SH-SY5Y (cell line): Measurements from ENCODE around the gene CD244.

ENCODE experiments used
- GATA2 ChIP-seq: IDR thresholded peaks from 2 replicates; pipeline ENCODE4 v1.6.1; 2011; ENCODE audit warnings: mild to moderate bottlenecking, low read depth, low read length
- GATA3 ChIP-seq: IDR thresholded peaks from 2 replicates; pipeline ENCODE4 v1.6.1; 2011; ENCODE audit warnings: low read depth, mild to moderate bottlenecking, low read length, moderate library complexity

Gene CD244

GRCh38 chr1:160813215-160813614, 49.5 kb downstream of the CD244 start:
- no peak for TF ChIP-seq GATA3
- no peak for TF ChIP-seq GATA2

GRCh38 chr1:160811147-160811546, 51.5 kb downstream of the CD244 start:
- no peak for TF ChIP-seq GATA2
- no peak for TF ChIP-seq GATA3

DNA sequence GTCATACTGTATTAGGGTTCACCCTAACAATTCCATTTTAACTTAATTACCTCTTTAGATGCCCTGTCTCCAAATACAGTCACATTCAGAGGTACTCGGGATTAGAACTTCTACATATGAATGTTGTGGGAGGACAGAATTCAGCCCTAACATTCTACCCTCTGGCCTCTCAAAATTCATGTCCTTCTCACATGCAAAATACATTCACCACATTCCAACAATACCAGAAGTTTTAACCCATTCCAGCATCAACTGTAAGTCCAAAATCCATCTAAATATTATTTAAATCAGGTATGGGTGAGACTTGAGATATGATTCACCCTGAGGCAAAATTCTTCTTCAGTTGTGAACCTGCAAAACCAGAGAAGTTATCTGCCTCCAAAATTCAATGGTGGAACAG, 52.2 kb downstream of the CD244 start:
- TF ChIP-seq GATA3: no peak
- no peak for TF ChIP-seq GATA2

DNA sequence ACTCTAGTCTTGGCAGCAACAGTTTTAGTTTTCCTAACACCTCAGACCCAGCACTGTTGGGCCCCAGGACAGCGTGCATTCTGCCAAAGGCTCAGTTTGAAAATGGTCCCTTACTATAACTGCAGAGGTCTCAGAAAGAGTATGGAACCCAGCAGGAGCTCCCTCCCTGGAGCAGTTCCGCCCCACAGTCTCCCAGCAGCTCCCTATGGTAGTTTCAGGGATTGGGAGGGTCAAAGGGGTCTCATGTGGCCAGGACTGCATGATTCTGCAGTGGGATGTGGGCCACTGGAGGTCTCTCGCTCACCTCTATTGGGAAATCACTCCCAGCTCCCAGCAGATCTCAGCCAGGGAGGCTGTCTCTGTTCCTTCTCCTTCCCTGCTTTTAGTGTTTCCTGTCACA, 54.4 kb downstream of the CD244 start:
- no peak for TF ChIP-seq GATA2
- TF ChIP-seq GATA3: no peak

DNA sequence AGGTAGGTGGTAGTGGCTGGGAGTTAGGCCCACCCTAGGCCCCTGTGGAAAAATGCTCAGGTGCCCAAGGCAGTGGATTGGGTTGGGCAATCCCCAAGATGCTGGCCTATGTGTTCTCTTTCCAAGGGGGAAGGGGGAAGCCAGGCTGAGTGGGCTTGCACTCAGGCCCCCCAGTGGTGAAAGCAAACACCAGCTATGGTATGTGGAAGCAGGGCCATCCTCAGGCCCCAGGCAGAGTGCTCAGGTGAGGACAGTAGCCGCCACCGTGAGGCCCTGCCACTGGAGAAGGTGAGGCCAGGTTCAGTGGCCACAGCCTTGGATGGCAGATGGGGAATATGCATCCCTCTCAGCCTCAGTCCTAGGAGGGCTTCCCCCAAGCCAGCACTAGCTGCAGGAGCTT, 54.9 kb downstream of the CD244 start:
- TF ChIP-seq GATA2: no peak
- no peak for TF ChIP-seq GATA3

- TF ChIP-seq GATA2 (no peak), GATA3 (no peak)
Observed at GRCh38 chr1:160807247-160807646, 55.4 kb downstream of the CD244 start.

DNA sequence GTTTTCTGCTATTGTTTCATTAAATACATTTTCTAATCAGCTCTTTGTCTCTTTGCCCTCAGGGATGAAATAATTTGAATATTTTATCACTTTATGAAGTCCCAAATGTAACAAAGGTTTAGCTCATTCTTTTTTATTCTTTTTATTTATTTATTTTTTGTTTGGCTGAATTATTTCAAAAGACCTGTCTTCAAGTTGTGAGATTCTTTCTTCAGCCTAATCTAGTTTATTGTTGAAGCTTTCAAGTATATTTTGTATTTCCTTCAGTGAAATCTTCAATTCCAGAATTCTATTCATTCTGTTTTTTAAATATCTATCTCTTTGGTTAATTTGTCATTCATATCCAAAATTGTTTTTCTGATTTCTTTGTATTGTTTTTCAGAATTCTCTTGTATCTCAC, 55.9 kb downstream of the CD244 start:
- no peak for TF ChIP-seq GATA2
- no peak for TF ChIP-seq GATA3

DNA sequence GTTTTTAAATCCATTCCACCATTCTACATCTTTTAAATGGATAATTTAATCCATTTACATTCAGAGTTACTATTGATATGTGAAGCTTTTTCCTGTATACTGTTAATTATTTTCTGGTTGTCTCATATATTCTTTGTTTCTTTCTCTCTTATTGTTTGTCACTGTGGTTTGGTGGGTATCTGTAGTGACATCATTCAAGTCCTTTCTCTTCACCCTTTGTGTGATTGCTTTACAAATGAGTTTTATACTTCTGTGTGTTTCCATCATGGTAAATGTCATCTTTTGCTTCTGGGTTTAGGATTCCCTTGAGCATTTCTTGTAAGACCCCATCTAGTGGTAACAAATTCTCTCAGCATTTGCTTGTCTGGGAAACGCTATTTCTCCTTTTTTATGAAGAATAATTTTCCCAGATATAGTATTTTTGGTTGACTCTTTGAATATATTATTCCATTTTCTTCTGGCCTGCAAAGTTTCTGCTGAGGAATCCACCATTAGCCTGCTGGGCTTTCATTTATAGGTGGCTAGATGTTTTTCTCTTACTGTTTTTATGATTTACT, 56.5 kb downstream of the CD244 start:
- TF ChIP-seq GATA2 (no peak), GATA3 (no peak)

DNA sequence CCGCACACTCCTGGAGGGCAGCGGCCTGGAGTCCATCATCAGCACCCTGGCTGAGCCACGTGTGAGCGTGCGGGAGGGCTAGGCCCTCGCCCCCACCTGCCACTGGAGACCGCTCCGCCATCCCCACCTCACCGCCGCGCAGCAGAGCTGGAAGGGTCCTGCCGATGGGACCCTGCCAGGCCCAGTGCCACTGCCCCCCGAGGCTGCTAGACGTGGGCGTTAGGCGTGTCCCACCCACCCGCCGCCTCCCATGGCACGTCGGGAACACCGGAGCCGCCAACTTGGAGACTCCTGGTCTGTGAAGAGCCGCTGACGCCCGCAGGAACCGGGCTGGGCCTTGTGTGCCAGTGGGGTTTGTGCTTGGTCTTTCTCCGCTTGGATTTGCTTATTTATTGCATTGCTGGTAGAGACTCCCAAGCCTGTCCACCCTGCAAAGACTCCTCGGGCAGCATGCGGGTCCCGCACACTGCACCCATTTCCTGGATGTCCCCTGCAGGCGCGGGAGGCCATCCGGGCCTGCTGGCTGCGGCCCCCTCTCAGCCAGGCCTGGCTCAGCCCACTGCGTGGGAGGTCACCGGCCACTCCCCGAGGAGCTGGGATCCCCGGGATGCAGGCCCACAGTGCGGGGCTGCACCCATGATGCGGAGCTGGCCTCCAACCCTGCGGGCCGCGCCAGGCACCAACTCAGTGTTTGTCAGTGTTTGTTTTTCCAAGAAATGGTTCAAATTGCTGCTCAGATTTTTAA, 60.7 kb downstream of the CD244 start:
- TF ChIP-seq GATA3 (no peak), GATA2 (no peak)

- TF ChIP-seq GATA3: no peak
- TF ChIP-seq GATA2: no peak
Observed at GRCh38 chr1:160800645-160801408, 61.9 kb downstream of the CD244 start.

DNA sequence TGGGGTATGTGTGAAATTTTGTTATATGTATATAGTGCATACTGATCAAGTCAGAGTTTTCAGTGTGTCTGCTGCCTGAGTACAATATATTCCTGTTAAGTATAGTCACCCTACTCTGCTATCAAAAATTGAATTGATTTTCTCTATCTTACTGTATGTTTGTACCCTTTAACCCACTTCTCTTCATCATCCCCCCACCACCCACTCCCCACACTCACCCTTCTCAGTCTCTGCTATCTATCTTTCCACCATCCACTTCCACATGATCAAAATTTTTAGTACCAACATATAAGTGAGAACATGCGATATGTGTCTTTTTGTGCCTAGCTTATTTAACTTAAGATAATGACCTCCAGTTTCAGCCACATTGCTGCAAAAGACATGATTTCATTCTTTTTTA, 62.5 kb downstream of the CD244 start:
- TF ChIP-seq GATA2 (no peak), GATA3 (no peak)

DNA sequence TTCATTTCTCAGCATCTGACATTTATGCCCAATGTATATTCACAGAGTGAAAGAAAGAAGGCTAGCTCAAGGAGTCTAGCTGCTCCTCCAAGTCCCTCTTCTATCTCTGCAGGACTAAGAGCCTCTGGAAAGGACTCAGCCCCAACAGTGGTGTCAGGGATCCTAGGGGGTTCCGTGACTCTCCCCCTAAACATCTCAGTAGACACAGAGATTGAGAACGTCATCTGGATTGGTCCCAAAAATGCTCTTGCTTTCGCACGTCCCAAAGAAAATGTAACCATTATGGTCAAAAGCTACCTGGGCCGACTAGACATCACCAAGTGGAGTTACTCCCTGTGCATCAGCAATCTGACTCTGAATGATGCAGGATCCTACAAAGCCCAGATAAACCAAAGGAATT, 63.0 kb downstream of the CD244 start:
- TF ChIP-seq GATA2: no peak

- TF ChIP-seq GATA3 (no peak), GATA2 (no peak)
Observed at GRCh38 chr1:160798439-160798838, 64.2 kb downstream of the CD244 start.

GRCh38 chr1:160797861-160798273, 64.8 kb downstream of the CD244 start:
- TF ChIP-seq GATA2 (no peak), GATA3 (no peak)

GRCh38 chr1:160797271-160797709, 65.4 kb downstream of the CD244 start:
- TF ChIP-seq GATA2 (no peak), GATA3 (no peak)
